Spleen (tissue), 11 donors: Measurements from ENCODE around the gene GSDME. TPM values are rescaled to one million over a fixed set of nuclear protein-coding genes. Genes with fewer than 3 reads are reported as not detected.

ENCODE experiments used
- DNase-seq: peaks from one replicate; pipeline ENCODE4 v3.0.0-alpha.2; 2020
- H3K27ac ChIP-seq, 8 donors: fragments of 200-600 bp; sonication (generic) in 7 of 8; 1 replicate in 4 of 8; 2 replicates in 4 of 8; pipeline versions ENCODE4 v1.5.0 to v1.8.0; 2016 to 2021; ENCODE audit warnings: inconsistent platforms in 4 of 8, mild to moderate bottlenecking in 4 of 8, moderate library complexity in 1 of 8
- H3K27me3 ChIP-seq, 7 donors: fragments of 200-600 bp; sonication (generic) in 6 of 7; replicated peaks in 1 of 7; 1 replicate in 4 of 7; 2 replicates in 3 of 7; pipeline versions ENCODE4 v1.5.0 to v1.8.0; 2016 to 2021; ENCODE audit warnings: inconsistent platforms in 3 of 7, mild to moderate bottlenecking in 1 of 7
- H3K36me3 ChIP-seq, 6 donors: fragments of 200-600 bp; sonication (generic) in 5 of 6; 1 replicate in 4 of 6; 2 replicates in 2 of 6; pipeline versions ENCODE4 v1.5.0 to v1.8.0; 2016 to 2021; ENCODE audit warnings: inconsistent platforms in 2 of 6
- H3K4me1 ChIP-seq, 6 donors: fragments of 200-600 bp; sonication (generic) in 5 of 6; 1 replicate in 3 of 6; 2 replicates in 3 of 6; pipeline versions ENCODE4 v1.5.0 to v1.8.0; 2016 to 2021; ENCODE audit warnings: inconsistent platforms in 3 of 6
- H3K4me3 ChIP-seq, 8 donors: fragments of 200-600 bp; sonication (generic) in 7 of 8; 1 replicate in 4 of 8; 2 replicates in 4 of 8; pipeline versions ENCODE4 v1.5.0 to v1.8.0; 2016 to 2021; ENCODE audit warnings: inconsistent platforms in 4 of 8, mild to moderate bottlenecking in 4 of 8, moderate library complexity in 2 of 8
- H3K9me3 ChIP-seq, 8 donors: fragments of 200-600 bp; sonication (generic) in 7 of 8; 1 replicate in 4 of 8; 2 replicates in 4 of 8; pipeline versions ENCODE4 v1.5.0 to v1.8.0; 2016 to 2021; ENCODE audit warnings: inconsistent platforms in 4 of 8
- POLR2A ChIP-seq, 3 donors: fragments of 450-650 bp; IDR thresholded peaks; one replicate each; pipeline ENCODE4 v1.5.1; 2017; ENCODE audit warnings: antibody characterized with exemption in 3 of 3, mild to moderate bottlenecking in 1 of 3
- POLR2AphosphoS5 ChIP-seq, 3 donors: sonication (generic); formaldehyde crosslinking; IDR thresholded peaks; one replicate each; pipeline ENCODE4 v1.5.1; 2017; ENCODE audit warnings: antibody characterized with exemption in 3 of 3
- WGBS, 5 donors: extraction: QIAGEN DNeasy Blood & Tissue Kit in 3 of 5; methylation state at CpG; one replicate each; pipeline versions ENCODE4 v1.1.5 to v1.1.7; 2013 to 2018; 5-methylcytosine and 5-hydroxymethylcytosine counted together
- intact Hi-C: fragments of 100-400 bp; cut with DNase I; formaldehyde crosslinking; loops from one replicate; pipeline ENCODE4 v1.15.0; 2023; ENCODE audit warnings: low total_unique reads
- polyA plus RNA-seq, 3 donors: library from polyadenylated mRNA; stranded (reverse); fragments of 200-250 nt; gene quantifications; one replicate each; pipeline ENCODE4 v1.2.1, GENCODE V29; 2013
- total RNA-seq, 7 donors: library from RNA; depleted of rRNA in 3 of 7; stranded (reverse); fragments of >200 nt in 3 of 7; fragmentation: NEBNext Ultra II Directional in 4 of 7; extraction: Animal tissue kit (Norgen Biotek cat#: 25700) in 4 of 7; gene quantifications; one replicate each; pipeline versions ENCODE4 v1.1.0 to v1.2.1, GENCODE V29; 2016 to 2021
- TF ChIP-seq, protein P1 (sequence below), 11 experiments: fragments of 200-600 bp in 7 of 11; fragments of 450-650 bp in 4 of 11; sonication (generic) in 4 of 11; IDR thresholded peaks in 8 of 11; conservative IDR thresholded peaks in 3 of 11; 1 replicate in 7 of 11; 2 replicates in 4 of 11; pipeline versions ENCODE4 v1.4.0 to v1.8.0; 2016 to 2021; ENCODE audit warnings: antibody characterized with exemption in 11 of 11, inconsistent platforms in 4 of 11, mild to moderate bottlenecking in 1 of 11
- donor health status: healthy with polysubstance abuse.
- donor health status: DM: no; HTN: no; CAD: no; lungs with moderate emphysema.
- donor health status: DM: no; HTN: no; CAD: no.
- donor health status: Bipolar disorder and iron deficiency.
- donor health status: healthy.
- donor health status: DM: no; HTN: no; CAD: no.
- donor health status: DM: yes; HTN: yes; CAD: no.

GSDME gene
- total and polyA plus RNA-seq, 10 donors, result 2.3 to 9.7 (median 4.2) TPM

DNA sequence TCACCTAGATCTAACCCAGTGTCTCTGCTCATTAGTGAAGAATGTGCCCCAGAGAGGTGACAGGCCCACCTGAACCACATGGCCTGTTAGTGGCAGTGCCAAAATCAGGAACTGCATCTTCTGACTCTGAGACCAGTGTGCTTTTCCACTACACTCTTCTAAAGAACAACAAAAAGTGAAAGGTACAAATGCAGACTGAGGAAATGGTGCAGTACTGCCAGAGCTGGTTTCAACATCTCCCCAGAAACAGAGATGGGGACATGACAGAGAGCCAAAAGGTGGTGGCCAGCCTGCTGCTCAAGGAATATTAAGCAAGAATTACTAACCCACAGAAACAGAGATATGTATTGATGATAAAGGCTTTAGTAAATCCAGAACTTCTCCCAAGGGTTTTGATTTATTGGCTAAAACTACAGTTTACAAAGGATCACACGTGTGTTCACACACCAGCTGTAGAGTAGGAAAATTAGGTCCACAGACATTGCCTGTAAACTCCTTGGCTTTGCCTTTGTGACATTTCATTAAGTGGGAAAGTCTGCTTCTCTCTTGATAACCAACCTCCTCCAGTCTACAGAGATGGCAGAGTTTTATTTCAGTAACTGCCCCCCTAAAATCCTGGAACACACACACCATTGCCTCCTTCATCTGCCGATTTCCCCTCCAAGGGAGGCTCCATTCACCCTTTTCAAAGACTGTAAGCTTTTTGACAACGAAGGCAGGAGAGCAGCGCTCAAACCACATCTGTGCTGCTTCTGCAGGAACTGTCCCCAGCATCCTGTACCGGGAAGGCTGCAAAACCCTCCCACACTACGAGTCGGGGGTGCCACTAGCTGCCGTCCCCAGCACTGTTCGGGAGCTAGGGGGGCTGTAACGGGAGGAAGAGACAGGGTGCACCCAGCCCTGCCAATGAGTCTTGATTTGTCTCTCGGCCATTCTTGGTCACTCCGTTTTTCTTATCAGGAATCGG, 29.8 kb downstream of the GSDME start:
- Histone ChIP-seq H3K27ac (no peak overlapping the region), H3K4me3 (no peak overlapping the region), H3K36me3 (no peaks in the 10 kb centered on the region), H3K4me1 (peaks cover 0 to 40% (median 14%) of the 10 kb centered on the region in 6 donors), H3K9me3 (no peaks in the 10 kb centered on the region), H3K27me3 (peaks cover 0 to 58% (median 6%) of the 10 kb centered on the region in 7 donors)
- intact Hi-C loops, result no loop called here
- 57 to 78% (median 65%) methylated on average over 13 of the region's 13 CpGs for WGBS, 5 donors
- no peak for DNase-seq
- TF ChIP-seq, protein P1, sequence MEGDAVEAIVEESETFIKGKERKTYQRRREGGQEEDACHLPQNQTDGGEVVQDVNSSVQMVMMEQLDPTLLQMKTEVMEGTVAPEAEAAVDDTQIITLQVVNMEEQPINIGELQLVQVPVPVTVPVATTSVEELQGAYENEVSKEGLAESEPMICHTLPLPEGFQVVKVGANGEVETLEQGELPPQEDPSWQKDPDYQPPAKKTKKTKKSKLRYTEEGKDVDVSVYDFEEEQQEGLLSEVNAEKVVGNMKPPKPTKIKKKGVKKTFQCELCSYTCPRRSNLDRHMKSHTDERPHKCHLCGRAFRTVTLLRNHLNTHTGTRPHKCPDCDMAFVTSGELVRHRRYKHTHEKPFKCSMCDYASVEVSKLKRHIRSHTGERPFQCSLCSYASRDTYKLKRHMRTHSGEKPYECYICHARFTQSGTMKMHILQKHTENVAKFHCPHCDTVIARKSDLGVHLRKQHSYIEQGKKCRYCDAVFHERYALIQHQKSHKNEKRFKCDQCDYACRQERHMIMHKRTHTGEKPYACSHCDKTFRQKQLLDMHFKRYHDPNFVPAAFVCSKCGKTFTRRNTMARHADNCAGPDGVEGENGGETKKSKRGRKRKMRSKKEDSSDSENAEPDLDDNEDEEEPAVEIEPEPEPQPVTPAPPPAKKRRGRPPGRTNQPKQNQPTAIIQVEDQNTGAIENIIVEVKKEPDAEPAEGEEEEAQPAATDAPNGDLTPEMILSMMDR (IDR thresholded peaks at IDR 0.05 in 8 of 11, conservative IDR thresholded peaks at IDR 0.05 in 3 of 11), result no peak
- TF ChIP-seq POLR2A (IDR thresholded peaks at IDR 0.05) (no peak), POLR2AphosphoS5 (IDR thresholded peaks at IDR 0.05) (no peak)

DNA sequence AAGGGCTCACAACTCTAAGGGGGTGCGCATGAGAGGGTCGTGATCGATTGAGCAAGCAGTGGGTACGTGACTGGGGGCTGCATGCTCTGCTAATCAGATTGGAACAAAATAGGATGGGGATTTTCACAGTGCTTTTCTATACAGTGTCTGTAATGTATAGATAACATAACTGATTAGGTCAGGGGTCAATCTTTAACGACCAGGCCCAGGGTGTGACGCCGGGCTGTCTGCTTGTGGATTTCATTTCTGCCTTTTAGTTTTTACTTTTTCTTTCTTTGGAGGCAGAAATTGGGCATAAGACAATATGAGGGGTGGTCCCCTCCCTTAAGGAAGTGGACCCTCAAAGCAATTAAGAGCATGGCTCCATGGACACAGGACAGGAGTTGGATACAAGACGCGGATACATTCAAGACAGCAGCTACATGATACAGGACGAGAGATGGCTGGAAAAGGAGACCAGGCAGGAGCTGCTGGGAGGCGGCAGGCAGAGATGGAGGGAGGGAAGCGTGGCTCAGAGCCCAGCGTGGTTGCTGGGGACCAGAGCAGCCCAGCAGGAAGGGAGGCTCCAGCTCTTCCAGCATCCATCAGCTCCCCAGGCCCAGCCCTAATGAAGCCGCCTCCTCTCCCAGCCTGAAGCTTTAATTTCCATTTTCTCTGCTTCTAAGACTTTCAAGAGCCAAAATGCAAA, 31.6 kb downstream of the GSDME start:
- Histone ChIP-seq H3K9me3 (no peaks in the 10 kb centered on the region), H3K36me3 (no peaks in the 10 kb centered on the region), H3K27ac (no peak overlapping the region), H3K4me3 (no peak overlapping the region), H3K27me3 (peaks cover 0 to 48% (median 6%) of the 10 kb centered on the region in 7 donors), H3K4me1 (peaks cover 0 to 50% (median 14%) of the 10 kb centered on the region in 6 donors)
- no peak for DNase-seq
- TF ChIP-seq POLR2AphosphoS5 (IDR thresholded peaks at IDR 0.05), result no peak
- TF ChIP-seq, protein P1 (IDR thresholded peaks at IDR 0.05 in 8 of 11, conservative IDR thresholded peaks at IDR 0.05 in 3 of 11), result no peak
- TF ChIP-seq POLR2A (IDR thresholded peaks at IDR 0.05), result no peak
- 89 to 93% (median 90%) methylated on average over 14 of the region's 14 CpGs for WGBS, 5 donors
- intact Hi-C loops, result no loop called here

DNA sequence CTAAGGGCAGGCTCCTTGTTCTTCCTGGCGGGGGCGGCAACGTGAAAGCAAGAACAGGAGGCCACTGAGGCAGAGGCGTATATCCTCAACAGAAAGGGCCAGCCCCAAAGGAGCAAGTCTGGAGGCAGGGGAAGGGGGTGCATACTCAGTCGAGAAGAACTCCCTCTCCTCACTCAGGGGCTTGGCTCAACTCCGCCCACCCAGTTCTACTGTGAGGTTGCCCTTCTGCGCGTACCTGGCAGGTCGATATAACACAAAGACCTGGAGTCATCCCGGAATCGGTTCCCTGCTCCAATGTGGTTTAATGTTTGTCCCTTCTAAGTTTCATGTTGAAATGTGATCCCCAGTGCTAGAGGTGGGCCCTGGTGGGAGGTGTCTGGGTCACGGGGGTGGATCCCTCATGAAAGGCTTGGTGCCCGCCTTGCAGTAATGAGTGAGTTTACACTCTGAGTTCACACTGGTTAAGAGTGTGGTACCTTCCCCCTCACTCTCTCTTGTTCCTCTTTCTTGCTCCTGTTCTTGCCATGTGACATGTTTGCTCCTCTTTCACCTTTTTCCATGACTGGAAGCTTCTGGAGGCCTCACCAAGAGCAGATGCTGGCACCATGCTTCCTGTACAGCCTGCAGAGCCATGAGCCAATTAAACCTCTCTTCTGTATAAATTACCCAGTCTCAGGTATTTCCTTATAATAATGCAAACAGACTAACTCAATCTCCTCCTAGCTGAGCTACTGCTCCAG, 32.6 kb downstream of the GSDME start:
- Histone ChIP-seq H3K4me1 (peaks cover 0 to 59% (median 12%) of the 10 kb centered on the region in 6 donors), H3K36me3 (no peaks in the 10 kb centered on the region), H3K9me3 (no peaks in the 10 kb centered on the region), H3K27me3 (peaks cover 0 to 43% (median 6%) of the 10 kb centered on the region in 7 donors), H3K27ac (no peak overlapping the region), H3K4me3 (no peak overlapping the region)
- intact Hi-C loops, result no loop called here
- TF ChIP-seq, protein P1 (IDR thresholded peaks at IDR 0.05 in 8 of 11, conservative IDR thresholded peaks at IDR 0.05 in 3 of 11), result no peak
- TF ChIP-seq POLR2A (IDR thresholded peaks at IDR 0.05) (no peak), POLR2AphosphoS5 (IDR thresholded peaks at IDR 0.05) (no peak)
- 87 to 96% (median 91%) methylated on average over 13 of the region's 13 CpGs for WGBS, 5 donors
- peak; percentile 18 for DNase-seq
